WTC11 (cell line): ENCODE measurements around the gene ARHGAP23.

Experiments used
- CREB1 ChIP-seq: sonication (generic); formaldehyde crosslinking; IDR thresholded peaks from 2 replicates; pipeline ENCODE4 v1.8.0; 2023; ENCODE audit warnings: mild to moderate bottlenecking, missing genetic modification reagents
- ELF4 ChIP-seq: sonication (generic); formaldehyde crosslinking; IDR thresholded peaks from 2 replicates; pipeline ENCODE4 v1.8.1; 2022; ENCODE audit warnings: low read depth, mild to moderate bottlenecking, moderate library complexity, missing genetic modification reagents
- FOXP1 ChIP-seq: sonication (generic); formaldehyde crosslinking; IDR thresholded peaks from 2 replicates; pipeline ENCODE4 v1.8.0; 2022; ENCODE audit warnings: missing genetic modification reagents, mild to moderate bottlenecking, moderate library complexity, borderline replicate concordance
- TF ChIP-seq, protein P1 (sequence below): sonication (generic); formaldehyde crosslinking; IDR thresholded peaks from 2 replicates; pipeline ENCODE4 v1.8.1; 2023; ENCODE audit warnings: mild to moderate bottlenecking, missing genetic modification reagents, moderate library complexity

DNA sequence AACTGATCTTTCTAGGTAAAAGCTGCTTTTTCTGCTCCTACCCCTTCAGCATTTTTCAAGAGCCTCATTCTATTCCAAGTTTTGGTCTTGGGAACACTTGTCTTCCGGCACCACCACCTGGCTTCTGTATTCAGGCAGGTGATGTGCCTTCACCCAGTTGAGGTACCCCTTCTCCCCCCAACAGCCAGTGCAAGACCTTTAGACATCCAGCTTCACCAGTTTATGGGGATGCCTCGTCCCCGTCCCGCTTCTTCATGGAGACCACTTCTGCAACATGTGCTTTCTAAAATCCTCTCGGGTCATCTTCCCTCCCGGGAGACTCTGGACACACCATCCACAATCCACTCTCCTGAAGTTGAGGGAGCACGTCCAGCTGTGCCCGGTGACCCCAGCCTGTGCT lies 107.6 kb downstream of the ARHGAP23 start:
- no peak for TF ChIP-seq CREB1
- TF ChIP-seq, protein P1, sequence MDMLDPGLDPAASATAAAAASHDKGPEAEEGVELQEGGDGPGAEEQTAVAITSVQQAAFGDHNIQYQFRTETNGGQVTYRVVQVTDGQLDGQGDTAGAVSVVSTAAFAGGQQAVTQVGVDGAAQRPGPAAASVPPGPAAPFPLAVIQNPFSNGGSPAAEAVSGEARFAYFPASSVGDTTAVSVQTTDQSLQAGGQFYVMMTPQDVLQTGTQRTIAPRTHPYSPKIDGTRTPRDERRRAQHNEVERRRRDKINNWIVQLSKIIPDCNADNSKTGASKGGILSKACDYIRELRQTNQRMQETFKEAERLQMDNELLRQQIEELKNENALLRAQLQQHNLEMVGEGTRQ (CRISPR knock-in tag) = no peak
- no peak for TF ChIP-seq FOXP1 (CRISPR knock-in tag)
- no peak for TF ChIP-seq ELF4 (CRISPR knock-in tag)
